HG03565 (cell line): ENCODE data around the gene SHISAL1.

Experiments
- ATAC-seq: cut with Tn5 transposase; IDR thresholded peaks from one replicate; pipeline ENCODE4 v1.9.1; 2021; ENCODE audit warnings: mild to moderate bottlenecking, moderate library complexity; ENCODE audit not compliant: unreplicated experiment

The SHISAL1 gene

DNA sequence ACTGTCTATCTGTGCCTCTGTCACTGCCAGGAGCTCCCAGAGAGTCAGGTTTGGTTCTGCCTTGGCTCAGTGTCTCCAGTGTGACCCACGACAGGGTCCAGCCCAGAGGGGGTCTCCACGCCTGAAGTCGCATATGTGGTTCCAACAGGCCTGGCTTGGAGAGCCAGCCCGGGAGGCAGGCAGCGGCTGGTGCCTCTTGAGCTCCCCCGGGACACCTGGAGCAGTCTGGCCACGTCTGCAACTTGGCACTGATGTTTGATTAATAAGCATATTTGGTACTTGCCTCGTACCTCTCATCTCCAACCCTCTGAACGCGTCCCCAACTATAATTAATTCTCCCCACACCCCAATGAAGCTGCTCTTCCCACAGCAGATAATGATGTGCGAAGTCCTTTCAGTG is 31.7 kb upstream of the SHISAL1 start:
- no peak for ATAC-seq

DNA sequence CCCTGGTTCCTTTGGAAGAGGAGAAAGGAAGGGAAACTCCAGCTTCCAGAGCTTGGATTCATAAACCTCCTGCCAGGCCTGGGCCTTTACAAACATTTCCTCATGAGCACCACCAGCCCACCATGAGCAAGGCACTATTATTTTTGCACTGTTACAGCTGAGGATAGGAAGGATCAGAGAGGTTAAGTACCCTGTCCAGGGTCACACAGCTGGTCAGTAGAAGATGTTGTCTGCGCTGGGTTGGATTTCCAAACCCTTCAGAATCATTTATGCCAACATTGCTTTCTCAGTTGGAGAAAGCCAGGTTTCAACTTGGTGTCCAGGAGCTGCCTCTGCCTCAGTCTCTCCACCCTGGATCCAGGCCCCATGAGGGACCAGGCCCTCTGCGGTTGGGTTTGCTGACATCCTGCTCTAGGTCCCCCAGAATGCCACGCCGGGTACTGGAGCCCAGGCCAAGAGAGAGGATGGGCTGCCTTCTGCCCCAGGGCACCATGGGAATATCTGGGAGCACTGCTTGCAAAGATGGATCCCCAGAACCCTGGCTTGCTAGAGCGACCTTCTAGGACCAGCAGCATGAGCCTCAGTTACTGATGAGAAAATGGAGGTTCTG is 29.7 kb upstream of the SHISAL1 start:
- ATAC-seq = no peak

DNA sequence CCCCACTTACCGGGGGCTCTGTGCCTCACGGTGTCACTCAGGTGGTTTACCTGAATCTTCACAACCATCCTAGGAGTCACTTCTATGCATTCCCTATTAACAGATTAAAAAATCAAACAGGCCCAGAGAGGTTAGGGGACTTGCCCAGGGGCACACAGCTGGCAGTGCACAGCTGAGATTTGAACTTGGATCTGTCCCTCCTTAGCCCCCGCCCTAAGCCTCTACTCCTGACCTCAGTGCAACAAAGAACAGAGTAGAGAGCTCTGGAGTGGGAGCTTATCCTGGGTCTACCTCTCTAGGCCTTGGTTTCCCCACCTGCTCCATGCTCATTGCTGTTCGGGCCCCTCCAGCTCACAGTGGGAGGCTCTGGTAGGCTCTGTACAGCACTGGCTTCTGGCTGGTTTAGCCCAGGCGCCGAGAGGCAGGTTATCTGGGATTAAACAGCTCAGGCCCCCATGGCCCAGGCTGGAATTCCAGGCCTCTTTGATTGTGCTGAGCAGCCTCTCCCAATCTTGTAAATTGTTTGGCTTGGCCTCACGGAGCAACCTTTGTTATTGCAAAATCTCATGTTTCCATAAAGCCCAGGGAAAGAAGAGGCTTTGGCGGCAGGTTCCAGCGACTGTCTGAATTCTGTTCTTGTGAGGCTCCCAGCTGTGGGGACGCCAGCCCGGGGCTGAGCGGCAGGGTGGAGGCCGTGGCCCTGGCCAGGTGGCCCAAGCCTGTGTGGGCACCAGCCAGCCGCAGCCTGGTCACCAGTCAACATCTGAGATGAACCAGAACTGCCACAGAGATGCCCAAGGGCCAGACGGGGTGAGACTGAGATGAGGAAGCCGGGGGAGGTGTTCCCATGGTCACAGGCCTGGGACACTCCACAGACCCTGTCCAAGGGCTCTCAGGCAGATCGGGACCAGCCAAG is 28.9 kb upstream of the SHISAL1 start:
- ATAC-seq = no peak

DNA sequence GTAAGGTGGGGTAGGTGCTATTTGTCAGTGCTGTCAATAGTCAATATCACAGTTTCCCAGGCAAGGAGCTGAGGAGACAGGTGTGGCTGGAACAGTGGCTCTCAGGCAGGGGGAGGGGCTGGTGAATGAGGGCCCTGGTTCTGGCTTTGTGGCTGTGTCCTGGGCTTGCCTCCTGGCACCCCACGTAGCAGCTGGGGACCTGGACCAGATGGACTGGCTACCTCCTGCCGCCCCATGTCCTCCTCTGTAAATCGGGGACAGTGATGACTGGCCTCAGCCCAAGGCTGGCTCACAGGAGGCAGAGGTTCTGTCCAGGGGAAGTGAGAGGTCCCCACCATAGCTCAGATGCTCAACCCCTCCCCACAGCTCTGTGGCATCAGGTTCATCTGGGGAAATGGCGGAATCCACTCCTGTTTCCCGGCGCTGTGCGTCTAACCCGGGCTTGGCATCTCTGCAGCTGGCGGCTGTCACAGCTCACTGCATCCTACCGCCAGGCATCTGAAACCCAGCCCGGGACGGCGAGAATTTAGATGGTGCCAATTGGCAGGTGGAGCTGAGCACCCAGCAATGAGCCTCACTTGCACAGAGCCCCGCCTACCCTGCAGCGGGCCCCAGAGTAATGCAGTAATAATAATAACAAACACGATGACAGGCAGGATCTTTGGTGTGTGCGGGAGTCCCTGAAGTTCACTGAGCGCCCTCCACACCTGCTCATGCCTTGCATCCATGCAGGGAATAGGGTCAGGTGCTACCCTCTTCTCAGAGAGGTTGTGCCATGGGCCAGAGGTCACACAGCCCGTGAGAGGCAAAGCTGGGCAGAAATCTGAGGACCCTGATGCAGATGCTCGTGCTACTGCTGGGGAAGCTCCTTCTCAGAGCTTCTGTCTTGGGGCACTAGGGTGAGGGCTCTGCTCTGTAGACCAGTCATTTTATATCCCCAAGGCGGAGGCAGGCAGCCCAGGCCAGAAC is 27.8 kb upstream of the SHISAL1 start:
- ATAC-seq = no peak

DNA sequence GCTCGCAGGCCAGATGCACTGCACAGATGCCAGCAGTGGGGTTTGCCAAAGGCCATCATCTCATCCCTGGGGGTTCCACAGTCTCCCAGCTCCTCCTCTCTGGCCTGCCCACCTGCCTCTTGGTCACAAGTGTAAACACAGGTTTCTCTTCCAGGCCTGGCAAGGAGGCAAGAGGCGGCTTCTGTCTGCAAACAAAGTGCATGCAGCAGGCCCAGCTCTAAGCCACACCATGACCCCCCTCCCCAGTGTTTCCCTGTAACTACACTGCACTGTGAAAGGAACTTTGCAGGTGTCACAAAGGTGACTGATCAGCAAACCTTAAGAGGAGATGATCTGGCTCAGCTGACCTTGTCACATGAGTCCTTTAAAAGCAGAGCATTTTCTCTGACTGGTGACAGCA is 26.2 kb upstream of the SHISAL1 start:
- ATAC-seq = no peak

DNA sequence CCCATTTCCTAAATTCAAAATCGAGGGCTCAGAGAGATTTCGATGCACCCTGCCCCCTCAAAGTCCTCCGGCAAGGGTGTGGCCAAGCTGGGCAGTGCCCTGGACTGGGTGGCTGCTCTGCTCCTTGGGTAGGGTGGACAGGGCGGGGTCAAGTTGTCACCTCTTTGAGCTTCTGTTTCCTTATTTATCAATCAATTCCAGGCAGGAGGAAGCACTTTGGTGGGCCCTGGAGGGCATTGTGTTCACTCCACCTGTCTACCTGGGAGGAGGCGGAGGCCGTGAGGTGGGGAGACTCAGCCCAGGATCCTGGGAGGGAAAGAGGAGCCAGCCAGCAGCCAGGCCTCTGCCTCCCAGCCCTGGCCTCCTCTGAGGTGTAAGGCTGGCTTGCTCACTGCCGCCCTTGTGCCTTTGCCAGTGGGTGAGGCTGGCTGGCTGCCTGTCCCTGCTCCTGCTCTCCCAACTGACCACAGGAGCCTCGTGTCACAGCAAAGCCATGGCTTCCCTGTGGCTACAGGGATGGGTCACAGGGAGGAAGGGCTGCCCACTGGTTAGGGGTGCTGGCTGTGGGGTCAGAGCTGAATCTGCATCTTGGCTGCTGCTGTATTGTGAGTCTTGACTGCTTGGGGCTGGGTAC is 25.5 kb upstream of the SHISAL1 start:
- ATAC-seq = no peak

DNA sequence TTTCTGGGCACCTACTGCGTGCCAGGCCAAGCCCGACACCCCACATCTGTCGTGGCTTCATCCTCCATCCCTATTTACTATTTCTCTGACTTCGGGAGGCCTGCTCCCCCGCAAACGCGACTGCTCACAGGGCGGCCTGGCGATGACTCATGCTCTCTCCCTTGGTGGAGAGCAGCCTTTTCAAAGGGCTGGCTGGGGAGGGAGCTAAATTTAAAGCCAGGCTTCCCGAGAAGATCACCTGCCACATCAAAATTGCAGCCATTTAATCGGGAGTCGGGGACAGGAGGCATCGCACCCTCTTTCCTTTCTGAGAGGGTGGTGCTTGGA is 24.9 kb upstream of the SHISAL1 start:
- ATAC-seq = no peak

DNA sequence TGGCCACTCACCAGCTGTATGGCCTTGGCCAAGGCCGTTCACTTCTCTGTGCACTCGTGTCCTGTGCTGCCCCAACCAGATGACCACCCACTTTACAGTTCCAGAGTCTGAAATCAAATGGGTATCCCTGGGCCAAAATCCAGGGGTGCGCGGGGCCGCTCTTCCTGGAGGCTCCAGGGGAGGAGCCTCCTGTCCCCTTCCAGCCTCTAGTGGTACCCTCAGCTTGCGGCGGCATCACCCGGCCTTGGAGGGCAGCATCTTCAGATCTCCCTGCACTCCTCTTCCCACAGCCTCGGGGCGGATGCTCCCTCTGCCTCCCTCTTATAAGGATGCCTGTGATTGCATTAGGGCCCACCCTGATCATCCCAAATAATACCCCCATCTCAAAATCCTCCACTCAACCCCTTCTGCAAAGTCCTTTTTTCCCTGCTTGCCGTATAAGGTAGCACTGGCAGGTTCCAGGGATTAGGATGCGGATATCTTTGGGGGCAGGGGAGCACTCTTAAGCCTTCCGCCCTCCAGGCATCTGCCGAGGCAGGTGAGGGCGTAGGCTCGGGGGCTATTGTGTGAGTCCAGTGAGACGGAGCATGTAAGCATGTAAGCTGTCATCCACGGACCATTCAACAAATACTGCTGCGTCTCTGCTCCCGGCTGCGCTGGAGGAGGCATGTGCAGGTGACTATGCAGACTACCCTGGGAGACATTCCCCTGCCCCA is 24.4 kb upstream of the SHISAL1 start:
- no peak for ATAC-seq

DNA sequence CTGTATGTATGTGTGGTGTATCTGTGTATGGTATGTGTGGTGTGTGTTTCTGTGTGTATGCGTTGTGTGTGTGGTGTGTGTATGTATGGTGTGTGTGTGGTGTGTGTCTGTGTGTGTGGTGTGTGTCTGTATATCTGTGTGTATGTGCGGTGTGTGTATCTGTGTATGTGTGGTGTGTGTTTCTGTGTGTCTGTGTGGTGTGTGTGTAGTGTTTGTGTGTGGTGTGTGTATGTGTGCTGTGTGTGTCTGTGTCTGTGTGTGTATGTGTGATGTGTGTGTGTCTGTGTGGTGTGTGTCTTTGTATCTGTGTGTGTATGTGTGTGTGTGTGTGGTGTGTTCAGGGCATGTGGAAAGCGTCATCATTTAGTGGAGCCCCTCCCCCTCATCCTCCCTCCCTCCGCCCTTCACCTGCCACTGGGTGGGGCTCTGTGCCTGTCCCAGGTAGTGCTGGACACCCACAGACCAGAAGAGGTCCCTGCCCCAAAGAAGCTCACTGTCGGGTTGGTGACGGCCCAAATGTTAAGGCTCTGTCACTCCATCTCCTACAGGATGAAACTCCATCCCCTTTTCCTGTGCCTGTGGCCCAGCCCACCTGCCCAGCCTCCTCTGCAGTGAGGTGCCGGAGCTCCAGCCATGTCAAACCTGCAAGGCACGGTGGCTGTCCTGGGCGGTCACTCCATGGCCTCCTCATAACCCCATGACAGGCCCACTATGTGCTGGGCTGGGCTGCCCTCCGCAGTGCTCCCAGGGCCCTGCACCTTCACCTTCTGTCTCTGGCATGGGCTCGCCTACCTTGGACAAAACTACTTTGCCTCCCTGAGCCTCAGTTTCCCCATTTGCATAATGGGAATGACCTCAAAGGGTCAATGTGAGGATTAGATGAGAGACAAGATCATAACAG is 23.4 kb upstream of the SHISAL1 start:
- ATAC-seq = no peak

DNA sequence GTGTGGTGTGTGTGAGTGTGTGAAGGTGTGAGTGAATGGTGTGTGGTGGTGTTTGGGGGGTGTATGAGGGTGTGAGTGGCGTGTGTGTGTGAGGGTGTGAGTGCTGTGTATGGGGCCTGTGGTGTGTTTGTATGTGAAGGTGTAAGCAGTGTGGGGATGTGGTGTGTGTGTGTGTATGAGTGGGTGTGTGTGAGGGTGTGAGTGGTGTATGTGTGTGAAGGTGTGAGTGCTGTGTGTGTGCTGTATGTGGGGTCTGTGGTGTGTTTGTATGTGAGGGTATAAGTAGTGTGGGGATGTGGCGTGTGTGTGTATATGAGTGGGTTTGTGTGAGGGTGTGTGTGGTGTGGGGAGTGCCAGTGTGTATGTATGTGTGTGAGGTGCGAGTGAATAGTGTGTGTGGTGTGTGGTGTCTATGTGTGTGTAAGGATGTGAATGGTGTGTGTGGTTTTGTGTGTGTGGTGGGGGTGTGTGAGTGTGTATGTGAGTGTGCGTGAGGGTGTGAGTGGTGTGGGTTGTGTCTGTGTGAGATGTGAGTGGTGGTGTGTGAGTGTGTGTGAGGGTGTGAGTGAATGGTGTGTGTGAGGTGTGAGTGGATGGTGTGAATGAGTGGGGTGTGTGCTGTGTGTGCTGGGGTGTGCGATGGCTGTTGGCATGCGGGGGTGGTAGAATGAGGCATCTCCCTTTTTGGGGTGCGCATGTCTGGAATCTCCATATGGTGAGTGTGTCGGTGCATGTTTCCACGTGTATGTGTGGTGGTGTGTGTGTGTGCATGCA is 22.5 kb upstream of the SHISAL1 start:
- no peak for ATAC-seq

DNA sequence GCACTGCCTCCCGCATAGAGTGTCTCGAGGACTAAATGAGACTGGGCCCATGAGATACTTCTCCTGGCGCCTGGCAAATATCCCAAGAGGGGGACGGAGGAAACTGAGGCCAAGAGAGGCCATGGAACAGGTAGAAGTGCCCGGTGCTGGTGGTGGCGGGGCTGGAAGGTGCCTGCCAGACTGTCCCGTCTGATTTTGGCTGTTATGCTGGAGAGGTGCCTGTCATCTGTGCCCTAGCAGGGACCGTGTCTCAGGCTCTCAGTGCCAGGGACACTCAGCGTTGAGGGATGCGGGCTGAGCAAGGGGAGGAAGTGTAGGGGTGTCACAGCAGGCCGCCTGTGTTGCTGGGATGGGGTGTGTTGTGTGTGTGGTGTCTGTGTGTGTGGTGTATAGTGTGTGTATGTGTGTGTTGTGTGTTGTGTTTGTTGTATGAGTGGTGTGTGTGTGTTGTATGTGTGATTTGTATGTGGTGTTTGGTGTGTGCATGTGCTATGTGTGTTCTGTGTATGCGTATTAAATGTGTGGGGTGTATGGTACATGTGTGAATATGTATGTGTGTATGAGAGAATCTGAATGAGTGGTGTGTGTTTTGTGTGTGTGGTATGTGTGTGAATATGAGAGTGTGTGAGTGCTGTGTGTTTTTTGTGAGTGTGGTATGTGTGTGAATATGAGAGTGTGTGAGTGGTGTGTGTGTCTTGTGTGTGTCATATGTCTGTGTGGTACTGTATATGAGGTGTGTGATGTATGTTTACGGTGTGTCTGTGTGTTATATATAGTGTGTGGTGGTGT is 21.3 kb upstream of the SHISAL1 start:
- ATAC-seq = no peak

DNA sequence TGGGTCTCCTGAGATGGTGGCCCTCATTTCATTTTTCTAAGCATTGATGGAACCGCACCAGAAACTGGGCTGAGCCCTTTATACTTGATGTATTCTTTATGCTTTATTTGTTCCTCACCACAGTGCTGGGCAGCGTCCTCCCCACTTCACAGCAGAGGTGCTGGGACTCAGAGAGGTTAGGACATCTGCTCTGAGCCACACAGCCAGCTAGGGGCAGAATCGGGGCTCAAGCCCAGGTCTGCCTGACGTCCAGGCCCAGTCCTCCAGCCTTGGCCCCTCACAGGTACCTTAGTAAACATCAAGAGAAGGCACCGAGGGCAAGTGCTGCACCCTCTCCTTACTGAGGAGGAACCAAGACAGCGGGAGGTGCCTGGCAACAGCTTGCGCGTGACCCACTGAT is 20.2 kb upstream of the SHISAL1 start:
- no peak for ATAC-seq

DNA sequence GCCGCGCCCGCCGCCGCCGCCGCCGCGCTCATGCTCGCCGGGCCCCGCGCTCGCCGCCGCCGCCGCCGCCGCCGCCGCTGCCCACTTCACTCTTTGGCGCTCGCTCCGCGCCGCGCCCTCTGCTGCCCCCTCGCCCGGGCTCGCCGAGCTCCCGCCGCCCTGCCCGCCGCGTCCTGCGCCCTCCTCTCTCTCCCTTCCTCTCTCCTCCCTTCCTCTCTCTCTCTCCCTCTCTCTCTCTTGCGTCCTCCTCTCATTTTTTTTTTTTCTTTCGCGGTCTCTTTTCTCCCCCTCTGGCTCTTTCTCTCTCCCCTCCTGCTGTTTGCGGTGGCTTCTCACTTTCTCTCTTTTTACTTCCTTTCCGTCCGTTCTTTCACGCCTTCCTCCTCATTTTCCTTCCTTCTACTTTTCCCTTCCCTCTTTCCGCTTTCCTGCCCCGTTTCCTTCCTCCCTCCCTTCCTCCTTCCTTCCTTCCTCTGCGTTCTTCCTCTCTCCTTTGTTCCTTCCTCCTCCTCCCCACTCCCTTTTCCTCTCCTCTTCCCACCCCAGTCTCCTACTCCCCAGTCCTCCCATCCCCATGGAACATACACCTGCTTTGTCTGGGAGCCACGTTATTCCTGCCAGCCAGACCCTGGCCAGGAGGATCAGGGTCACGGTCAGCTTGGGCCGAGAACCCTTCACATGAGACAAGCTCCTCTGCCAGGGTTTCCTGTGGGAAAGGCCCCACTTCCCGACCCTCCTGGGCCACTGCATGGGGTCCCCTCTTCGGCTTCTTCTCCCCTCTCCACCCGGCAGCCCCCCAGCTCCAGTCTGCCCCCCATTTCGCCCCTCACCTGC is 19.3 kb upstream of the SHISAL1 start:
- no peak for ATAC-seq

DNA sequence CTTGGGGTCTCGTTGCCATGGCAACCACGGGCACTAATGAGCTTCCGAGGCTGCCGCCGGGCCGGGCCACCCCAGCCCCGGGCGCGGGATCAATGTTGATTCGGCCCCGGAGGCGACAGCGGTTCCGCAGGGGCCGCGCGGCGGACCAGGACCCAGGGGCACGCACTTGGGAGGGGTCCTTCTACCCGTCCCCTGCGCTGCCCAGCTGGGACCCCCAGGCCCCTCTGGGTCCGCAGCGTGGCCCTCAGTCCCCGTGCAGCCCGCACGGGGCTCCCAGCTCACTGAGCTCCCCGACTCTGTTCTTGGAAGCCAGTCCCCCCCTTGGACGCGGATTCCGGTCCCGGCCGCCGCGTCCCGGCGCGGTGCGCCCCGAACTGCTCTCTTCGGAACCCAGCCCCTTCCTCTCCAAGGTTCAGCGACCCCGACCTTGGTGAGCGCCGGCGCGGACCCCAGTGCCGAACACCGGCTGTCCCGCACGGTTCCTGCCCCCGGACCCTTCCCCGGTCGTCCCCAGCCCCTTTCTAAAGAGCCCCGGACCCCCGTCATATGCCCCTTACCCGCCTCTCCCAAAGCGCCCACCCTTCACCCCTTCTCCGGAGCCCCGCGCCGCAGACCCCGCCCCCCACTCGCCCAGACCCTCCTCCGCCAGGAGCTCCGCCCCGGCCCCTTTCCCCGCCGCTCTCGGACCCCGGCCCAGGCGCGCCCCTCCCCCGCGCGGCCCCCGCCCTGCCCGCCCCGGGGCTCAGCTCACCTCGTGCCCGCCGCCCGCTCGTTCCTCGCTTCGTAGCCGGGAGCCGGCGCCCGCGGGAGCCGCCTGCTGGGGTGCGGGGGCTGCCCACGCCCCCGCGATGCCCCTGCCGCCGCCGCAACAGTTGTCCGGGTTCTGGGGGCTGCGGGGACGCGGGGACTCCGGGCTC is 18.3 kb upstream of the SHISAL1 start:
- no peak for ATAC-seq

DNA sequence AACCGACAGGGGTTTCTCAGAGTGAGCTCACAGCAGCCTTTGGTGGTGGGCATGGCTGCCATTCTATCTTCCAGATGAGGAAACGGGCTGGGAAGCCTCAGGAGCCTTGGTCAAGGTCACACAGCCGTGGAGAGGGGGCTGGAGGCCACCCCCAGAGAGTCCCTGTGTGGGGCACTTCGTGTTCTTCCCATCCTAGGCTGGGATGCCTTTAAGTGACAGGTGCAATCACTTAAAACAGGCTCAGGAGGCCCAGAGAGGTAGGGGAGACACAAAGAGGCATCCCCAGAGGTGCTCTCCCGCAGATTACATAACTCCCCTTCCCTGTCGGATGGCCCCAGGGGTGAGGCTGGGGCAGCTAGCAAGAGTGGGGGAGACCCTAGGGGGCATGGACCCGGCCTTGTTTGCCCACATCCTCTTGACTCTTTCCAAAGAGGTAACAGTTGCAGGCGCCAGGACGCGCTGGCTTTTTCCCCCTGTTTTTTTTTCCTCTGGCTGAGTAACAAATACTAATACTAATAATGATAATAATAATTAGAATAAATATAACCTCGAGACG is 17.5 kb upstream of the SHISAL1 start:
- no peak for ATAC-seq
